Stomach (tissue), 4 donors: ENCODE results near the gene SIRT2.

ENCODE experiments used
- CTCF ChIP-seq, 7 experiments: fragments of 450-650 bp in 4 of 7; fragments of 200-600 bp in 3 of 7; sonication (generic) in 3 of 7; IDR thresholded peaks; one replicate each; pipeline ENCODE4 v1.5.1; 2016 to 2019; ENCODE audit warnings: antibody characterized with exemption in 7 of 7, control low read depth in 2 of 7, mild to moderate bottlenecking in 1 of 7
- EP300 ChIP-seq: sonication (generic); formaldehyde crosslinking; IDR thresholded peaks from one replicate; pipeline ENCODE4 v1.6.1; 2017; ENCODE audit warnings: antibody characterized with exemption
- POLR2A ChIP-seq, 4 donors: fragments of 450-650 bp; IDR thresholded peaks; one replicate each; pipeline ENCODE4 v1.6.1; 2016; ENCODE audit warnings: antibody characterized with exemption in 4 of 4, control low read depth in 2 of 4, mild to moderate bottlenecking in 1 of 4, moderate library complexity in 1 of 4
- POLR2AphosphoS5 ChIP-seq, 3 donors: sonication (generic); formaldehyde crosslinking; IDR thresholded peaks; one replicate each; pipeline ENCODE4 v1.6.1; 2016; ENCODE audit warnings: antibody characterized with exemption in 3 of 3

DNA sequence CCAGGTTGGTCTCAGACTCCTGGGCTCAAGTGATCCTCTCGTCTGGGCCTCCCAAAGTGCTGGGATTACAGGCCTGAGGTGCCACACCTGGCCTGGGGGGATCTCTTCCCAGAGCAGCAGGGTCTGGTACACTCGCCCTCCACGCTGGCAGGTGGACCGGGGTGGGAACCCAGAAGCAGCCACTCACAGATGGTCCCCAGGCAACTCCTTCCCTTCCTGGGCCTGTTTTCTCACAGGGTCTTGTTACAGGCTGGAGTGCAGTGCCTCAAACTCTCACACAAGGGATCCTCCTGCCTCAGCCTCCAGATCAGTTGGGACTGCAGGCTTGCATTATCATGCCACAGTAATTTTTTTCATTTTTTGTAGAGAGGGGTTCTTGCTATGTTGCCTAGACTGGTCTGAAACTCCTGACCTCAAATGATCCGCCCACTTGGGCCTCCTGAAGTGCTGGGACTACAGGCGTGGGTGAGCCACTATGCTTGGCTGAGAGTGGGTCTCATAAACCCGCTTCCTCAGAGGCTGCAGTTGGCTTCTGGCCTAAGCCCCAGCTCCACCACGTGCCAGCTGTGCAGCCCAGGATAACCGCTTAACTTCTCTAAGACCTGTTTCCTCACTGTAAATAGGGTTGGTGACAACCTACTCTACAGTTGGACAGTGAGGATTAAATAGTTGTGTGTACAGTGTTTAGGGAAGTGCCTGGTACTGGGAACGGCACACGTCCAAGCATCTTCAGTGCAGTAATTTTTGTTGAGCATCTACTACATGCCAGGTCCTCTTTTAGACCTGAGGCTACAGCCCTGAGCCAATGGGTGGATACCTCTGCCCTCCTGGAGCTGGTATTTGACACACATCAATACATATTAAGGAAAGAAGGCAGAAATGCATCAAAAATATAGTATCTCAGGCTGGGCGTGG lies 13.4 kb upstream of the SIRT2 start:
- TF ChIP-seq CTCF (IDR thresholded peaks at IDR 0.05) (no peak), POLR2AphosphoS5 (IDR thresholded peaks at IDR 0.05) (no peak), EP300 (no peak), POLR2A (IDR thresholded peaks at IDR 0.05) (no peak)
